HAP-1 (cell line): ENCODE results near the gene ATXN2.
"Not testable (repeated sequence)": the region's sequence is repeated elsewhere in the genome, so short reads cannot be mapped to it uniquely, and the experiment has no call there.

Source experiments
- DNase-seq, 2 experiments: peaks; one replicate each; pipeline ENCODE4 v3.0.0-alpha.2; 2016 to 2020; ENCODE audit warnings: low spot score in 2 of 2
- H3K27me3 ChIP-seq: fragments of 250-450 bp; sonication (Bioruptor Pico); 2 replicates; pipeline ENCODE4 v1.5.1; 2020; ENCODE audit warnings: low read depth, mild to moderate bottlenecking, moderate library complexity
- H3K36me3 ChIP-seq: fragments of 250-450 bp; sonication (Bioruptor Pico); replicated peaks from 2 replicates; pipeline ENCODE4 v1.5.1; 2020; ENCODE audit warnings: mild to moderate bottlenecking
- H3K4me1 ChIP-seq: fragments of 250-450 bp; sonication (Bioruptor Pico); 2 replicates; pipeline ENCODE4 v1.5.1; 2020; ENCODE audit warnings: mild to moderate bottlenecking
- H3K4me3 ChIP-seq: fragments of 250-450 bp; sonication (Bioruptor Pico); 2 replicates; pipeline ENCODE4 v1.5.1; 2020; ENCODE audit warnings: mild to moderate bottlenecking, moderate library complexity
- H3K9me3 ChIP-seq: fragments of 250-450 bp; sonication (Bioruptor Pico); 2 replicates; pipeline ENCODE4 v1.5.1; 2020; ENCODE audit warnings: mild to moderate bottlenecking, moderate library complexity
- in situ Hi-C: fragments of 300-500 bp; cut with MboI; formaldehyde crosslinking; loops from 3 replicates; pipeline ENCODE4 v1.14.3; 2020; ENCODE audit warnings: low sequenced_read_pairs, inconsistent platforms, mixed read lengths

The ATXN2 gene

GRCh38 chr12:111607239-111607638 is 8.1 kb upstream of the ATXN2 start:
- Histone ChIP-seq H3K36me3 (no peaks in the 10 kb centered on the region), H3K27me3 (no peaks in the 10 kb centered on the region), H3K9me3 (no peaks in the 10 kb centered on the region), H3K4me3 (no peak overlapping the region), H3K4me1 (no peaks in the 10 kb centered on the region)
- DNase-seq, result no peak
- in situ Hi-C loops, result no loop called here

GRCh38 chr12:111606767-111607230 is 7.7 kb upstream of the ATXN2 start:
- no peaks in the 10 kb centered on the region for H3K9me3 ChIP-seq
- no peak overlapping the region for H3K4me3 ChIP-seq
- H3K27me3 ChIP-seq, result no peaks in the 10 kb centered on the region
- no peak for DNase-seq
- H3K4me1 ChIP-seq, result no peaks in the 10 kb centered on the region
- in situ Hi-C loops, result no loop called here
- H3K36me3 ChIP-seq, result no peaks in the 10 kb centered on the region

- no peaks in the 10 kb centered on the region for H3K27me3 ChIP-seq
- in situ Hi-C loops, result no loop called here
- no peak overlapping the region for H3K4me3 ChIP-seq
- no peaks in the 10 kb centered on the region for H3K36me3 ChIP-seq
- DNase-seq, result no peak
- no peaks in the 10 kb centered on the region for H3K9me3 ChIP-seq
- no peaks in the 10 kb centered on the region for H3K4me1 ChIP-seq
These were observed 7.0 kb upstream of the ATXN2 start for GRCh38 chr12:111605911-111606766.

GRCh38 chr12:111602857-111603256 is 3.7 kb upstream of the ATXN2 start:
- H3K4me1 ChIP-seq, H3K4me3 ChIP-seq, H3K27me3 ChIP-seq, H3K9me3 ChIP-seq, DNase-seq, H3K36me3 ChIP-seq, in situ Hi-C loops: not testable (repeated sequence)

- Histone ChIP-seq H3K4me1 (peaks cover 10% of the 10 kb centered on the region), H3K4me3 (no peak overlapping the region), H3K27me3 (no peaks in the 10 kb centered on the region), H3K36me3 (no peaks in the 10 kb centered on the region), H3K9me3 (no peaks in the 10 kb centered on the region)
- DNase-seq, result no peak
- in situ Hi-C loops, result no loop called here
These were observed 3.2 kb upstream of the ATXN2 start for GRCh38 chr12:111602348-111602747.

GRCh38 chr12:111600986-111601385 is 1.9 kb upstream of the ATXN2 start:
- H3K27me3 ChIP-seq, in situ Hi-C loops: not testable (repeated sequence)

GRCh38 chr12:111600205-111600642 is 1.1 kb upstream of the ATXN2 start:
- peaks cover 24% of the 10 kb centered on the region for H3K4me1 ChIP-seq
- DNase-seq, result peak in 1 of 2 experiments; percentile 9
- H3K27me3 ChIP-seq, result no peaks in the 10 kb centered on the region
- peak overlapping the region; percentile 81 for H3K4me3 ChIP-seq
- in situ Hi-C loops, result no loop called here
- H3K36me3 ChIP-seq, result no peaks in the 10 kb centered on the region
- no peaks in the 10 kb centered on the region for H3K9me3 ChIP-seq

More at GRCh38 chr12:111600986-111601385, 1.9 kb upstream of the ATXN2 start:
- DNase-seq, H3K36me3 ChIP-seq, H3K4me3 ChIP-seq, H3K9me3 ChIP-seq: not testable (repeated sequence)
- peaks cover 18% of the 10 kb centered on the region for H3K4me1 ChIP-seq

GRCh38 chr12:111599453-111600204 is 514 bp upstream of the ATXN2 start:
- no peaks in the 10 kb centered on the region for H3K36me3 ChIP-seq
- H3K4me1 ChIP-seq, result peaks cover 30% of the 10 kb centered on the region
- no peaks in the 10 kb centered on the region for H3K9me3 ChIP-seq
- H3K4me3 ChIP-seq, result peak overlapping the region; percentile 81
- peak; percentile 85 to 95 for DNase-seq
- no peaks in the 10 kb centered on the region for H3K27me3 ChIP-seq
- in situ Hi-C loops, result no loop called here

GRCh38 chr12:111597831-111598636 is 1.1 kb downstream of the ATXN2 start:
- H3K27me3 ChIP-seq, result no peaks in the 10 kb centered on the region
- H3K4me3 ChIP-seq, result peak overlapping the region; percentile 81
- H3K9me3 ChIP-seq, result no peaks in the 10 kb centered on the region
- H3K4me1 ChIP-seq, result peaks cover 41% of the 10 kb centered on the region
- H3K36me3 ChIP-seq, result no peaks in the 10 kb centered on the region
- in situ Hi-C loops, result no loop called here
- DNase-seq, result peak in 1 of 2 experiments; percentile 62

- DNase-seq, result peak; percentile 63 to 75
- no peaks in the 10 kb centered on the region for H3K9me3 ChIP-seq
- no peaks in the 10 kb centered on the region for H3K36me3 ChIP-seq
- peak overlapping the region; percentile 81 for H3K4me3 ChIP-seq
- H3K4me1 ChIP-seq, result peaks cover 41% of the 10 kb centered on the region
- in situ Hi-C loops, result no loop called here
- H3K27me3 ChIP-seq, result no peaks in the 10 kb centered on the region
These were observed 1.9 kb downstream of the ATXN2 start for GRCh38 chr12:111596985-111597830.

- H3K4me3 ChIP-seq, in situ Hi-C loops, H3K36me3 ChIP-seq, H3K27me3 ChIP-seq, DNase-seq, H3K9me3 ChIP-seq: not testable (repeated sequence)
- H3K4me1 ChIP-seq, result peaks cover 38% of the 10 kb centered on the region
These were observed 3.7 kb downstream of the ATXN2 start for GRCh38 chr12:111595341-111595835.

- in situ Hi-C loops, H3K9me3 ChIP-seq, H3K27me3 ChIP-seq, DNase-seq, H3K36me3 ChIP-seq, H3K4me3 ChIP-seq: not testable (repeated sequence)
- H3K4me1 ChIP-seq, result peaks cover 28% of the 10 kb centered on the region
These were observed 7.6 kb downstream of the ATXN2 start for GRCh38 chr12:111591399-111592010.
